GM12878 (cell line): Measurements from ENCODE around the gene ADCY7. TPM values are rescaled to one million over a fixed set of nuclear protein-coding genes. Genes with fewer than 3 reads are reported as not detected.
A peak's percentile ranks its signal among the peaks of the same experiment; 100 is the strongest.

Experiments used
- BMI1 ChIP-seq: fragments of 450-650 bp; IDR thresholded peaks from 2 replicates; pipeline ENCODE4 v1.6.1; 2016; ENCODE audit warnings: mild to moderate bottlenecking, moderate library complexity, borderline replicate concordance
- CEBPZ ChIP-seq: fragments of 150-350 bp; IDR thresholded peaks from 2 replicates; pipeline ENCODE4 v1.6.1; 2016; ENCODE audit warnings: low read depth, low read length
- CTCF ChIP-seq, 3 experiments: IDR thresholded peaks in 2 of 3; conservative IDR thresholded peaks in 1 of 3; 2 replicates each; pipeline ENCODE4 v1.5.1; 2011; ENCODE audit warnings: low read depth in 3 of 3, low read length in 3 of 3, mild to moderate bottlenecking in 3 of 3, control low read depth in 2 of 3, moderate library complexity in 2 of 3, inconsistent platforms in 1 of 3, mixed read lengths in 1 of 3; ENCODE audit not compliant: control insufficient read depth in 2 of 3, insufficient read depth in 1 of 3; ENCODE audit errors: extremely low read depth in 1 of 3
- FOXM1 ChIP-seq: IDR thresholded peaks from 2 replicates; pipeline ENCODE4 v1.6.1; 2012; ENCODE audit warnings: low read depth, mild to moderate bottlenecking, inconsistent platforms, low read length, moderate library complexity
- HCFC1 ChIP-seq: fragments of 150-350 bp; IDR thresholded peaks from 2 replicates; pipeline ENCODE4 v1.6.1; 2014; ENCODE audit warnings: low read length
- HDAC2 ChIP-seq: fragments of 200-600 bp; sonication (generic); IDR thresholded peaks from 2 replicates; pipeline ENCODE4 v1.6.1; 2017
- IRF4 ChIP-seq: IDR thresholded peaks from 2 replicates; pipeline ENCODE4 v1.6.1; 2011; ENCODE audit warnings: low read depth, low read length
- KDM1A ChIP-seq: fragments of 200-600 bp; sonication (generic); IDR thresholded peaks from 2 replicates; pipeline ENCODE4 v1.6.1; 2016; ENCODE audit warnings: borderline replicate concordance
- MEF2A ChIP-seq: IDR thresholded peaks from 2 replicates; pipeline ENCODE4 v1.6.1; 2011; ENCODE audit warnings: low read depth, mild to moderate bottlenecking, low read length, moderate library complexity; ENCODE audit not compliant: insufficient read depth
- MTA2 ChIP-seq: fragments of 450-650 bp; IDR thresholded peaks from 2 replicates; pipeline ENCODE4 v1.6.1; 2016; ENCODE audit warnings: low read depth, mild to moderate bottlenecking, moderate library complexity
- MTA3 ChIP-seq: IDR thresholded peaks from 2 replicates; pipeline ENCODE4 v1.6.1; 2012; ENCODE audit warnings: low read length, inconsistent platforms, borderline replicate concordance
- NFIC ChIP-seq: IDR thresholded peaks from 2 replicates; pipeline ENCODE4 v1.6.1; 2012; ENCODE audit warnings: low read depth, mild to moderate bottlenecking, inconsistent platforms, low read length, moderate library complexity
- NFXL1 ChIP-seq: fragments of 450-650 bp; IDR thresholded peaks from 2 replicates; pipeline ENCODE4 v1.6.1; 2017; ENCODE audit warnings: antibody characterized with exemption, mild to moderate bottlenecking, borderline replicate concordance
- NR2C2 ChIP-seq: IDR thresholded peaks from 2 replicates; pipeline ENCODE4 v1.6.1; 2011; ENCODE audit warnings: borderline replicate concordance, low read depth; ENCODE audit not compliant: control insufficient read depth, insufficient read length
- PML ChIP-seq: IDR thresholded peaks from 2 replicates; pipeline ENCODE4 v1.6.1; 2012; ENCODE audit warnings: low read length, inconsistent platforms
- POLR2AphosphoS2 ChIP-seq: IDR thresholded peaks from 2 replicates; pipeline ENCODE4 v1.6.1; 2011; ENCODE audit warnings: low read depth, mild to moderate bottlenecking, low read length, improper control_type of control experiment, moderate library complexity
- RUNX3 ChIP-seq: IDR thresholded peaks from 2 replicates; pipeline ENCODE4 v1.6.1; 2012; ENCODE audit warnings: low read length, inconsistent platforms
- SMAD1 ChIP-seq: fragments of 450-650 bp; IDR thresholded peaks from 2 replicates; pipeline ENCODE4 v1.6.1; 2018; ENCODE audit warnings: mild to moderate bottlenecking, low read depth; ENCODE audit not compliant: partially characterized antibody
- SMAD5 ChIP-seq: IDR thresholded peaks from 2 replicates; pipeline ENCODE4 v1.6.1; 2016; ENCODE audit warnings: antibody characterized with exemption, low read depth
- SP1 ChIP-seq: IDR thresholded peaks from one replicate; pipeline ENCODE4 v1.6.1; 2011; ENCODE audit warnings: low read depth, low read length
- SPI1 ChIP-seq: IDR thresholded peaks from 2 replicates; pipeline ENCODE4 v1.6.1; 2011; ENCODE audit warnings: low read depth, mild to moderate bottlenecking, low read length, moderate library complexity, borderline replicate concordance; ENCODE audit not compliant: insufficient read depth
- SREBF2 ChIP-seq: IDR thresholded peaks from 2 replicates; pipeline ENCODE4 v1.6.1; 2012; ENCODE audit warnings: mild to moderate bottlenecking, low read length
- USF1 ChIP-seq: IDR thresholded peaks from 2 replicates; pipeline ENCODE4 v1.6.1; 2011; ENCODE audit warnings: borderline replicate concordance, low read depth, mild to moderate bottlenecking, moderate library complexity, mixed read lengths, low read length; ENCODE audit not compliant: insufficient read depth; ENCODE audit errors: extremely low read length
- USF2 ChIP-seq: IDR thresholded peaks from 2 replicates; pipeline ENCODE4 v1.6.1; 2011; ENCODE audit warnings: low read depth, low read length, improper control_type of control experiment, borderline replicate concordance
- ZNF24 ChIP-seq: fragments of 450-650 bp; IDR thresholded peaks from 2 replicates; pipeline ENCODE4 v1.6.1; 2017; ENCODE audit warnings: antibody characterized with exemption, mild to moderate bottlenecking
- polyA plus RNA-seq, 11 experiments: library from polyadenylated mRNA; depleted of rRNA in 4 of 11; unstranded in 6 of 11; stranded (reverse) in 5 of 11; fragments of >200 nt; fragmentation: Nextera tagmentation in 4 of 11; fragmentation: Illumina TruSeq in 1 of 11; extraction: Ambion mirVana in 4 of 11; extraction: Trizol in 1 of 11; gene quantifications; 1 replicate in 1 of 11; 2 replicates in 10 of 11; pipeline versions ENCODE4 v1.2.1 to v1.2.3, GENCODE V29; 2011 to 2016; ENCODE audit warnings: inconsistent platforms in 2 of 11, missing spikeins in 2 of 11, low read depth in 1 of 11
- total RNA-seq, 4 experiments: library from RNA; depleted of rRNA in 3 of 4; stranded (reverse); fragments of >200 nt in 3 of 4; fragmentation: Illumina TruSeq in 1 of 4; extraction: Trizol in 1 of 4; gene quantifications; 2 replicates each; pipeline versions ENCODE4 v1.2.1 to v1.2.3, GENCODE V29; 2013 to 2021

ADCY7 gene
- total and polyA plus RNA-seq, 10 of the 15 experiments (the other 5 are each of a cell fraction or from before 2014, with no cell fraction given), result 1.2 to 87.9 (median 24.4) TPM

GRCh38 chr16:50282010-50282538 is 15.7 kb downstream of the ADCY7 start (continued):
- TF ChIP-seq CTCF (IDR thresholded peaks at IDR 0.05 in 2 of 3, conservative IDR thresholded peaks at IDR 0.05 in 1 of 3; ENCODE audit: control insufficient read depth in 2 of 3, extremely low read depth in 1 of 3, insufficient read depth in 1 of 3, low read depth in 3 of 3, low read length in 3 of 3) (no peak), SMAD1 (no peak), NFIC (peak; percentile 90), NR2C2 (no peak), USF1 (no peak), BMI1 (peak; percentile 76; the same call in 1 of the 2 replicates), SREBF2 (no peak), IRF4 (peak; percentile 92), POLR2AphosphoS2 (no peak), SMAD5 (no peak), RUNX3 (peak; percentile 99), KDM1A (no peak), MEF2A (peak; percentile 74), HCFC1 (no peak), SPI1 (peak; percentile 100), MTA2 (peak; percentile 92), PML (no peak), SP1 (peak; percentile 78), CEBPZ (no peak), MTA3 (peak; percentile 97; the same call in 1 of the 2 replicates), ZNF24 (peak; percentile 76), NFXL1 (no peak), USF2 (no peak), FOXM1 (peak; percentile 56; the same call in 1 of the 2 replicates), HDAC2 (no peak)
